Fibroblast of the aortic adventitia (primary cell): ENCODE results near the gene CAT. TPM values are rescaled to one million over a fixed set of nuclear protein-coding genes. Genes with fewer than 3 reads are reported as not detected.

Source experiments
- DNase-seq: peaks from one replicate; pipeline ENCODE4 v3.0.0-alpha.2; 2010; ENCODE audit warnings: low read depth
- H3K4me3 ChIP-seq: 2 replicates; pipeline ENCODE4 v1.5.1; 2011; ENCODE audit warnings: low read depth, mild to moderate bottlenecking, control low read depth, low read length, moderate library complexity
- total RNA-seq: library from RNA; depleted of rRNA; stranded (reverse); fragments of >200 nt; gene quantifications from 2 replicates; pipeline ENCODE4 v1.2.3, GENCODE V29; 2012; ENCODE audit warnings: low replicate concordance
- TF ChIP-seq, protein P1 (sequence below): IDR thresholded peaks from 2 replicates; pipeline ENCODE4 v1.5.1; 2011; ENCODE audit warnings: mild to moderate bottlenecking, low read length, control low read depth, inconsistent platforms; ENCODE audit not compliant: insufficient read depth

Gene CAT
- total RNA-seq, 1 donor: 63.4 TPM

DNA sequence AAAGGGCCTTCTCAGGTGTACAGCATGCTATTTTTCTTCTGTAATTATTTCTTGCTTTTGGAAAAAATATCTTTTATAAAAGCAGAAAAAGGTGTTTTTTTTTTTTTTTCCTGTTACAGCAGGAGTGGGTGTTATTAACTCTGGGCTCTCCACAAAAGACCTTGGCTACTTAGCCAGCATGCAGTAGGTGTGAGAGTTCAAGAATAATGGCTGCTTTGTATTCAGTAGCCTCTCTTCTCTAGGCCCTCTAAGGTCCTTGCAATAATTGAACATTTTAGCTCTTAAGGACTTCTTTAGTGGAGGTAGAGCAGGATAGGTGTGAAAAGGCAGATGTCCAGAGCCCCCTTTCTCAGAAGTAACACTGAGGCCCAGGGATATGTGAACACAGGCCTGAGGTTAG lies 71.5 kb downstream of the CAT start:
- no peak overlapping the region for H3K4me3 ChIP-seq
- no peak for DNase-seq
- TF ChIP-seq, protein P1, sequence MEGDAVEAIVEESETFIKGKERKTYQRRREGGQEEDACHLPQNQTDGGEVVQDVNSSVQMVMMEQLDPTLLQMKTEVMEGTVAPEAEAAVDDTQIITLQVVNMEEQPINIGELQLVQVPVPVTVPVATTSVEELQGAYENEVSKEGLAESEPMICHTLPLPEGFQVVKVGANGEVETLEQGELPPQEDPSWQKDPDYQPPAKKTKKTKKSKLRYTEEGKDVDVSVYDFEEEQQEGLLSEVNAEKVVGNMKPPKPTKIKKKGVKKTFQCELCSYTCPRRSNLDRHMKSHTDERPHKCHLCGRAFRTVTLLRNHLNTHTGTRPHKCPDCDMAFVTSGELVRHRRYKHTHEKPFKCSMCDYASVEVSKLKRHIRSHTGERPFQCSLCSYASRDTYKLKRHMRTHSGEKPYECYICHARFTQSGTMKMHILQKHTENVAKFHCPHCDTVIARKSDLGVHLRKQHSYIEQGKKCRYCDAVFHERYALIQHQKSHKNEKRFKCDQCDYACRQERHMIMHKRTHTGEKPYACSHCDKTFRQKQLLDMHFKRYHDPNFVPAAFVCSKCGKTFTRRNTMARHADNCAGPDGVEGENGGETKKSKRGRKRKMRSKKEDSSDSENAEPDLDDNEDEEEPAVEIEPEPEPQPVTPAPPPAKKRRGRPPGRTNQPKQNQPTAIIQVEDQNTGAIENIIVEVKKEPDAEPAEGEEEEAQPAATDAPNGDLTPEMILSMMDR: no peak

DNA sequence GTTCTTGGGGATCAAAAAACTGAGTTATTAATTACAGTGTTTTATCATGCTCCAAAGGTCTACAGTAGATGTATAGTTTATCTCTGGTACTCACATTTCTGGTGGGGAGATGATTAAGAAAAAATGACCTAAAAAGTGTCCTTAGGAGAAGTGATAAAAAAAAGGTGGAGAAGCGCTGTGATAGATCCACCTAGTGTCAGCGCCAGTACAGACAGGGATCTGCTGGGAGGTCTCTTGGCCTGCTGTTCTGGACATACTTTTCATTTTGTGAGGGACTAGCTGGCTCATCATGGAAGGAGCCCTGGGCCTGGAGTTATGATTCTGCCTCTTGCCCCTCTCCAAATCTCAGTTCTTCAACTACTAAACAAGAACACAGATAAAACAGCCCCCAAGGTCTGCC lies 71.9 kb downstream of the CAT start:
- DNase-seq: no peak
- TF ChIP-seq, protein P1: no peak
- no peak overlapping the region for H3K4me3 ChIP-seq

DNA sequence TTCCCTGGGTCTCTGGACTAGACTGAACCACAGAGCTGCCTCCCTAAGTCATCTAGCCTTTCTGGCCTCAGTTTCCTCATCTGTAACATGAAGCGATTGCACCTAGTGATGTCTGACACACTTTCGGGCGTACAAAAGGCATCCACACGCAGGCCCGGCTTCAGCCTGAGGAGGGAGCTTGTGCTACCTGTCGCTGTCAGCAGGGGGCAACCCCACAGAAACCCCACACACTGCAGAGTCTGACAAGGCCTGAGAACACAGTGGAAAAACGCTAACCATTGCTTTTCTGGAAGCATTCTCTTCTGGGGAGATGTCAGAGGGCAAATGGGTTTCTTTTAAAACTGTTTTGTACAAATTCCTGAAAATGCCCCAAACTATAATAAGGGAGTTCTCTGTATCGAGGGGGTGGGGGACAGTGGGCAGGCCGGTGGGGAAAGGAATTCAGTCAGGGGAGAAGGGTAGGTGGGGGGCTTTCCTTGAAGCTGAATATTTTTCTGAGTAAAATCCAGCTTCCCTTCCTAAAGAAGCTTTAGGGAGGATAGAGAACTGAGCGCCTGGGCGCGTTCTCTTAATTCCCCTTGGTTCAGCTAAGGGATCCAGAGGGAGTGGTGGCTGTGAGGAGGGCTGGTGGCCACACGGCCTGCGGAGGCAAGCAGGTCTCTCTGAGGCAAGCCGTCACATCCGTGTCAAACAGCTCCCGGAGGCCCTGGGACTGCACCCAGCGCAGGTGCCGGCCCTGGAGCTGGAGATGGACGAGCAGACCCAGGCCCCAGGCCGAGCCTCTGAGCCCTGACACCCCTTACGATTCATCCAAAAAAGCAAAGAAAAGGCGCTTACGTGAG lies 74.3 kb downstream of the CAT start:
- TF ChIP-seq, protein P1: peak; percentile 89
- peak; percentile 48 for DNase-seq

DNA sequence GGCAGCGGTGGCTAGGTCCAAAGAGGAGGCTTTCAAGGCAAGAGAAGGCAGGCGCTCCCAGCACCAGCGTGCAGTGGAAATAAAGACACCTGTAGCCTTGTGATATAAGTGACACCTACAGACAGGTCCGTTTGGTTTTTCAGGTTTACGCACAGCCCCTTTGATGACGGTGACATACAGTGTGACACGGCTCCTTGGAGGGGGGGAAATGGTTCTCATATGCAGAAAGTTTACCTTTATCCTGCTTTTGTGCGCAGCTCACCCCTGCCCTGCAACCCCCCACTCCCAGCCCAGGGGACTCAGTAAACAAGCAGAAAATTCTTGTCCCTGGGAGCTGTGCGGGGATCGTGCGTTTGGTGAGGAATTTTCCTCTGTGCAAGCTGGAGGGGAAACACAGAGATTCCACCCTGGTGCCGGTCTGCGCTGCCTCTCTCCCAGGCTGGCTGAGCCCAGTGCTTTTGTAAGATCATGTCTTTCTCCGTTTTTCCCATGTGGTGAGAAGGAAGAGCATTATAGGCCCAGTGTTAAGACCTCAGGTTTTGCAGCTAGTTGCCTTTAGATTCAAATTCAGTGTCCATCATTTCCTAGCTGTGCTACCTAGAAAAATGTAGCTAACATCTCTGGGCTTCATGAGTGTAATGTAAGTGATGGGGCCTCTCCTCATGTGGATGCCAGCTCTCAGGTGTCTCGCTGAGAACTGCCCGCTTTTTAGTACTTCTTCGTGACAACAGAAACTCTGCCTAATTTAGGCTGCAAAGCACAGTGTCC lies 75.1 kb downstream of the CAT start, which contains the start of gene ELF5:
Gene ELF5, minus strand, starts transcription at position 113 of the 768 bp plus-strand sequence. CDS start 8,045 bp downstream, outside the sequence.
- no peak for DNase-seq
- H3K4me3 ChIP-seq: no peak within 1 kb of the TSS
- TF ChIP-seq, protein P1: no peak

More for the DNA sequence above, 74.3 kb downstream of the CAT start:
- no peak overlapping the region for H3K4me3 ChIP-seq

DNA sequence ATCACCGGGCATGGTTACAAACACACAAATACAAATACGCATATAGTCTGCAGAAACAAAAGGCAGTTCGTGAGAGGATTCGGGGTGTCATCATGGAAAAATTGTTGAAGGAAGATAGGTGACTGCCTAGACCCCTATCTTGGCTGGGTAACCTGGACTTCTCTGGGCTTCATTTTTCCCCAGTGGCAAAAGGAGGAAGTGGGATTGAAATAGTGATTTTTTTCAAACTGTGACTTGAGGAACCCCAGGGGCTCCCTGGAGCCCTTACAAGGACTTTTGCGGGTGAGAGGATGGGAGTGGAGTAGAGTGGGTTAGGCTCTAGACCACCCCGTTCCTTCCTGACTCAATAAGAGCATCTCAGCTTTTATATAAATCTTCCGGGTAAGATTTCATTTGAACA lies 75.9 kb downstream of the CAT start:
- H3K4me3 ChIP-seq: no peak overlapping the region
- DNase-seq: no peak
- TF ChIP-seq, protein P1: peak; percentile 14

DNA sequence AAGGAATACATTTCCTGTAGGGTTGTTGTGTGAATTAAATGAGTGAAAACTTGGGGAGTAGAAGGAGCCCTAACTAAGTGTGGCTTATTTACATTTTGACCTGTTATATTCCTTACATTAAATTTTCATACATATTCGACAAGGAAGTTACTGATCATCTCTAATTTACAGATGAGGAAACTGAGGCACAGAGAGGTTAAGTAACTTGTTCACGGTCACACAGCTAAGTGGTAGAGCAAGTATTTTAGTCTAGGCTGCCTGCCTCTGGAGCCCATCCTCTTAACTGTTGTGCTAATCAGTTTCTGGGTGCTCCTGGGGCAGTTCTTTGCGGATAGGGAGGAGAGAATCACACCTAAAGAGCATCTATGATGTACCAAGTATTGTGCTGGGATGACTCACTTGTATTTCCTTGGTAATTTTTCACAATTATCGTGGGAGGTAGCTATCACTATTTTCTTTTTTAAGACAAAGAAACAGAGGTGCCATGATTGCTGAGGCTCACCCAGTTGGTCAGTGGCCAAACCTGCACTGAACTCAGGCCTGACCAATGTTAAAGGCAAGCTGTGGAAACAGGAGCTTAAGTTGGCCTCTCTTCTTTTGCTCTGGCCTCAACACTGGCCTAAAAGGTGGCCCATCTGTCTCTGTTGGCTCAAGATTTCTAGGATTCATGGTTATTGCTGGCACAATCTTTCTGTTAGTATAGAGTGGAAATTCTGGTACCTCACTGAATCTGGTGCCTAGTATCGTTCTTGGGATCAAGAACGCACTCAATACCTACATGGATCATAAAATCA lies 77.7 kb downstream of the CAT start:
- no peak overlapping the region for H3K4me3 ChIP-seq
- TF ChIP-seq, protein P1: no peak
- no peak for DNase-seq
